ENCODE measurements around the gene YAE1.
A peak's percentile ranks its signal among the peaks of the same experiment; 100 is the strongest.

YAE1 gene

DNA sequence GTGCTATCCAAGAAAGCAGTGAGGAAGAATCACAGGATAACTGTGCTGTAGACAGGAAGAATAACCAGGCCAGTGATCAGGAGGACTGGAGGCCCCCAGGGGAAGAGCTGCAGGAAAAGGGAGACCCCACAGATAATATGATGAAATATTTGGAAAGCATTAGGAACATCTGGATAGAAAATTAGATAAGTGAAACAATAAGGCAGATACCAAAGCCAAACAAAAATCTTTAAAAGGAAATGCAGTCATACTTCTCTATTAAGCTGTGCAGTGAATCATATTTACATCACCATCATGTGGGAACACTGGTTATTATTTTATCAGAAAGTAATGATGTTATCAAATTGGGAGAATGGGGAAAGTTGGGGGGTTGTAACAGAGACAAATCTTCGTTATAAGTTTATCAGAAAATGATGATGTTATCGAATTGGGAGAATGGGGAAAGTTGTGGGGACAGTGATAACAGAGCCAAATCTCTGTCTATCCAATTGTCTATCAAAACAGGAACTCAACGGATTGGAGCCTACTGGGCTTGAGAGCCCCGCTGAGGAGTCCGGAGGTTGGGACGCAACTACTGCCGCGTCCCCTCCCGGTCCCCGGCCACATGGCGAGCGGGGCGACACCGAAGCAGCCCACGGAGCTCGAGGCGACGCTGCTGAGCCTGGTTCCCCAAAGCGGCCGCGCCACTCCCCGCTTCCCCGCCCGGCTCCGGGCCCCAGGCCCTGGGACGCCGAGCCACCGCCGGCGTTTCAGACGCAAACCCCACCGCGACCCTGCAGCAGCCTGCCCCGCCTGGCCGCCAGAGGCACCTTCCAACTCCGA is 43.1 kb downstream of the YAE1 start:
- peak in 1 of 5 donors; percentile 3 for DNase-seq

- DNase-seq, result no peak
These were observed 43.7 kb downstream of the YAE1 start for GRCh38 chr7:39609935-39610263.

DNA sequence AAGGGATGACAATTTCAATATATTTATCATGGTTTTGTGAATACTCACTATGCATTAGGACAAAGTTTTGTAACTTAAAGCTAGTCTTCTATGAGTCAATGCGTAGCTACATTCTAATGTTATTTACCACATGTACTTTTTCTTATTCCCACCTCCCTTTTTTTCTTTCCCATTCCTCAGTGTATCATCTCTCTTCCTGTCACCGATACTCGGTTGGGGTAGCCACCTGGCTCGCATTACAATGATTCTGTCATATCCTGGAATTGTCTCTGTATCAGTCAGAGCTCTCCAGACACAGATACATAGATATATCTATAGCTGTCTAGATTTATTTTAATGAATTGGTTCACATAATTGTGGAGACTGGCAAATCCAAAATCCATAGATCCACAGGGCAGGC is 47.4 kb downstream of the YAE1 start:
- DNase-seq, result no peak

- DNase-seq, result no peak
These were observed 48.1 kb downstream of the YAE1 start for GRCh38 chr7:39614299-39614698.

GRCh38 chr7:39615350-39615975 is 49.3 kb downstream of the YAE1 start:
- no peak for DNase-seq

GRCh38 chr7:39616138-39616537 is 49.9 kb downstream of the YAE1 start:
- no peak for DNase-seq

DNA sequence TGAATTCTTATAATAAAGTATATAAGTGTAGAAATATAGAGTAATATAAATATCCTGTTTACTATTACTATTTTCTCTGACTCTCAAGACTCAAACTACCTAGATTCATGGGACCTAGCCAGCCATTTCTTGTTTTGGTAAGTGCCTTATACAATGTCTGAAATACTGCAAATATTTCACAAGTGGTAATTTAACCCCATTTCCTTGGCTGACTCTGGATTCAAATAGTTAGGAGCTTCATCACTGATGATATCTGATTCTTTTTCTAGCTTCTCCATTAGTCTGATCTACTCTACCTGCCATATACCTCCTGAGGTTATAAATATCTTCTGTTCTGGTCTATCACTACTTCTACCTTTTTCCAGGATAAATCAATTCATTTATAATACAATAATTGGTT is 50.8 kb downstream of the YAE1 start:
- DNase-seq, result no peak

DNA sequence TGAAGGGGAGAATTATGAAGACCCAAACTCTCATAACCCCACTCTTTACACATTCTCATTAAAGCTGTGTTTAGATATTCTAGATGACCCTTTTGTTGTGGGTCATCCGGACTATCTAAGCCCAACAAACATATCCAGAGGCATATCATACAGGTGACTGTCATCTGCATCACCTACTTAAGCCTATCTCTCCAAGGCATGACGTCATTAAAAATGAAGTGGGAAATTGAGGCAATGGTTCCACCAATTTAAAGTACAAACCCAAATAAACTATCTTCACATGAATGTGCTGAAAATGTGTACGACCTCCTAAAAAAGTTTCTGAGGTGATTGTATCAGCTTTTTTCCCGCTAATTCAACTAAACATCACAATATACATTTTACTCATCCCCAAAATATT is 52.7 kb downstream of the YAE1 start:
- no peak for DNase-seq

- DNase-seq, result no peak
These were observed 54.3 kb downstream of the YAE1 start for GRCh38 chr7:39620486-39620885.

GRCh38 chr7:39621261-39621660 is 55.1 kb downstream of the YAE1 start:
- DNase-seq, result no peak

GRCh38 chr7:39621784-39622411 is 55.7 kb downstream of the YAE1 start:
- DNase-seq, result no peak

Data from T-helper 1 cell (primary cell).